SU-DHL-6 (cell line): ENCODE data around the gene CLN6.

Experiments
- CTCF ChIP-seq: fragments of 200-600 bp; sonication (generic); IDR thresholded peaks from one replicate; pipeline ENCODE4 v1.5.1; 2017; ENCODE audit warnings: antibody characterized with exemption, mild to moderate bottlenecking, low read length, moderate library complexity; ENCODE audit not compliant: insufficient read depth, poor library complexity, severe bottlenecking
- EZH2phosphoT487 ChIP-seq: fragments of 200-600 bp; sonication (generic), shearing (Covaris generic); conservative IDR thresholded peaks from 2 replicates; pipeline ENCODE4 v1.6.1; 2018; ENCODE audit warnings: mild to moderate bottlenecking, antibody characterized with exemption, low read length, moderate library complexity, mixed read lengths

DNA sequence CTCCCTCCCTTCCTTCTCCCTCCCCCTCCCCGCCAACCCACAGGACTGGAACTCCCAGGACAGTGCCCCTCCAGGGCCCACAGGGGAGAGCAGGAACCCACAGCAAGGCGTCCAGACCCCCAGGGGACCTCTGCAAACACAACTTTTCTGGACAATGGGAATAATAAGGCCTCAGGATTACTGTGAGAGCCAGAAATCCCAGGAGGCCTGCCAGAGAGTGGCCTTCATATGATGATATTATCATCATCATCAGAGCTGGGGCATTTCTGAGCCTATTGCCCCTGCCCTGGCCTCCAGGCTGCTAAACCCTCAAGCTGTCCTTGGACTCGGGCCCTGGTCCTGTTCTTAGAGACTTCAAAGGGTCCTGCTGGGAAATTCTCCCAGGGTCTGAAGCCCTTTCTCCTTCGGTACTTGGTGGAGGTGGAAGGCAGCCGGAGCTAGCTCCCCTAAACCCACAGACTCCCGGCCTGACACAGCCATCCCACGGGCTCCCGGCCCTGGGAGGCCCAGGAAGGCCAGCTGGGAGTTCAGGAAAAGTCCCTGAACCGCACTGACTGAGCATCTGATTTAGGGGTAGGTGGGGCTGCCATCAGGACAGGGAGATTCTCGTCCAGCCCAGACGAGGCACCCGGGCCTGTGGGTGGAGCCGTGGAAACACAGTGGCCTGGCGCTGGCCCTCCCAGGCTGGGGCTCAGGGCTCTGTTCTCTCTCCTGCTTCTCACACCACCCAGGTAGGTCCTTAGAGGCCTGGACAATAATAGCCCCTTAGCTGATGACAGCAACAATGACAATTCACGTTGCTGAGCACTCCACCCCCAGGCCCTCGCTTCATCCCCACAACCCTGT lies 29.3 kb downstream of the CLN6 start:
- TF ChIP-seq EZH2phosphoT487 (no peak), CTCF (no peak)
